PC-9 (cell line): Measurements from ENCODE around the gene ANKRD11. TPM values are rescaled to one million over a fixed set of nuclear protein-coding genes. Genes with fewer than 3 reads are reported as not detected.
"Not testable (repeated sequence)": the region's sequence is repeated elsewhere in the genome, so short reads cannot be mapped to it uniquely, and the experiment has no call there.

ENCODE experiments used
- BruUV-seq: library from RNA; stranded (reverse); fragments of 400-500 nt; replicated peaks from 2 replicates; lab custom pipeline; 2021; lab: Mats Ljungman, UMichigan
- CTCF ChIA-PET: fragments of 300-600 bp; sonication (Branson Sonifier 250); formaldehyde crosslinking; loops from one replicate; lab custom pipeline; 2022; ENCODE audit warnings: antibody characterized with exemption; lab: Charles Lee
- POLR2A ChIA-PET: fragments of 300-600 bp; sonication (Branson Sonifier 250); formaldehyde crosslinking; loops from one replicate; lab custom pipeline; 2022; ENCODE audit warnings: antibody characterized with exemption; ENCODE audit not compliant: unreplicated experiment; lab: Charles Lee
- DNase-seq, 2 experiments: peaks; one replicate each; pipeline versions ENCODE4 v3.0.0 to v3.0.0-alpha.2; 2015 to 2022; ENCODE audit warnings: mixed read lengths in 1 of 2
- H2AFZ ChIP-seq: fragments of 200-600 bp; sonication (generic); 2 replicates; pipeline ENCODE4 v1.8.1; 2017; ENCODE audit warnings: antibody characterized with exemption
- H3F3A ChIP-seq: fragments of 200-600 bp; sonication (generic); 2 replicates; pipeline ENCODE4 v1.8.1; 2017; ENCODE audit warnings: antibody characterized with exemption, mild to moderate bottlenecking, low read depth; ENCODE audit not compliant: insufficient read depth
- H3K27ac ChIP-seq: fragments of 200-600 bp; sonication (generic); 2 replicates; pipeline ENCODE4 v1.6.1; 2016; ENCODE audit warnings: mixed run types
- H3K27me3 ChIP-seq: fragments of 200-600 bp; sonication (generic); 2 replicates; pipeline ENCODE4 v1.6.1; 2016; ENCODE audit warnings: low read depth, mixed run types; ENCODE audit not compliant: insufficient read depth
- H3K36me3 ChIP-seq: fragments of 200-600 bp; sonication (generic); 2 replicates; pipeline ENCODE4 v1.6.1; 2016; ENCODE audit warnings: low read depth, mixed run types
- H3K4me1 ChIP-seq: fragments of 200-600 bp; sonication (generic); replicated peaks from 2 replicates; pipeline ENCODE4 v1.6.1; 2016; ENCODE audit warnings: mixed run types; ENCODE audit not compliant: insufficient read depth
- H3K4me2 ChIP-seq: fragments of 200-600 bp; sonication (generic); 2 replicates; pipeline ENCODE4 v1.6.1; 2017; ENCODE audit warnings: mixed run types
- H3K4me3 ChIP-seq: fragments of 200-600 bp; sonication (generic); 2 replicates; pipeline ENCODE4 v1.6.1; 2016; ENCODE audit warnings: mixed run types
- H3K79me2 ChIP-seq: fragments of 200-600 bp; sonication (generic); 2 replicates; pipeline ENCODE4 v1.6.1; 2017; ENCODE audit warnings: low read depth, mixed run types
- H3K9me2 ChIP-seq: fragments of 200-600 bp; sonication (generic); 2 replicates; pipeline ENCODE4 v1.8.1; 2017; ENCODE audit warnings: mild to moderate bottlenecking; ENCODE audit not compliant: insufficient read depth
- H3K9me3 ChIP-seq: fragments of 200-600 bp; sonication (generic); 2 replicates; pipeline ENCODE4 v1.8.1; 2016; ENCODE audit warnings: low read depth; ENCODE audit not compliant: insufficient read depth
- H4K20me1 ChIP-seq: fragments of 200-600 bp; sonication (generic); 2 replicates; pipeline ENCODE4 v1.8.1; 2017; ENCODE audit not compliant: insufficient read depth
- CTCF ChIP-seq: fragments of 200-600 bp; sonication (generic); conservative IDR thresholded peaks from 2 replicates; pipeline ENCODE4 v1.6.1; 2017; ENCODE audit warnings: mixed run types, antibody characterized with exemption, mild to moderate bottlenecking, moderate library complexity
- EZH2 ChIP-seq: fragments of 200-600 bp; sonication (generic); IDR thresholded peaks from 2 replicates; pipeline ENCODE4 v1.8.0; 2017; ENCODE audit warnings: antibody characterized with exemption, low read depth
- intact Hi-C: fragments of 100-400 bp; cut with micrococcal nuclease; formaldehyde crosslinking; loops from one replicate; pipeline ENCODE4 v1.10.0; 2022; ENCODE audit not compliant: unreplicated experiment
- total RNA-seq: library from RNA; stranded (reverse); gene quantifications from 2 replicates; pipeline ENCODE4 v1.2.3, GENCODE V29; 2021

ANKRD11 gene
- total RNA-seq, 1 experiment from 2014 or later, result 220 TPM

GRCh38 chr16:89246383-89246902 is 243.9 kb downstream of the ANKRD11 start:
- intact Hi-C loops, result loop anchor here (10.0 kb wide), 1 partner anchor 458 kb away; the partner anchor contains the start of gene SPATA2L
- H3K9me2 ChIP-seq, result no peaks in the 10 kb centered on the region
- peaks cover 21% of the 10 kb centered on the region; the same call in 1 of the 2 replicates for H3F3A ChIP-seq
- no peaks in the 10 kb centered on the region for H3K9me3 ChIP-seq
- ChIA-PET CTCF (interaction anchor here (0.7 kb wide), 2 partner anchors 85 to 319 kb away, joined by 3 to 11 read pairs; no protein-coding TSS in a partner anchor), POLR2A (interaction anchor here (0.6 kb wide), 1 partner anchor 319 kb away, joined by 5 read pairs; no protein-coding TSS in a partner anchor)
- TF ChIP-seq CTCF (no peak), EZH2 (no peak)
- no peaks in the 10 kb centered on the region for H4K20me1 ChIP-seq
- TSS peak; percentile 64 for BruUV-seq
- peak overlapping the region; percentile 85; the same call in 1 of the 2 replicates for H2AFZ ChIP-seq
- H3K4me3 ChIP-seq, result peak overlapping the region; percentile 80; the same call in 1 of the 2 replicates
- no peaks in the 10 kb centered on the region for H3K4me1 ChIP-seq
- no peak for DNase-seq
- H3K79me2 ChIP-seq, result peaks cover 4% of the 10 kb centered on the region
- H3K36me3 ChIP-seq, result no peaks in the 10 kb centered on the region
- no peaks in the 10 kb centered on the region for H3K27me3 ChIP-seq
- H3K4me2 ChIP-seq, result peak overlapping the region; percentile 90
- H3K27ac ChIP-seq, result no peak overlapping the region

- no peaks in the 10 kb centered on the region for H3K9me3 ChIP-seq
- CTCF ChIA-PET, result no interaction called here
- H3K27me3 ChIP-seq, result no peaks in the 10 kb centered on the region
- peaks cover 6% of the 10 kb centered on the region for H3K79me2 ChIP-seq
- H3K36me3 ChIP-seq, result no peaks in the 10 kb centered on the region
- no peak overlapping the region for H3K4me2 ChIP-seq
- H3K4me1 ChIP-seq, result no peaks in the 10 kb centered on the region
- no TSS peak for BruUV-seq
- H3K4me3 ChIP-seq, result no peak overlapping the region
- intact Hi-C loops, result loop anchor here (10.0 kb wide), 1 partner anchor 460 kb away; the partner anchor contains the start of gene SPATA2L
- no peaks in the 10 kb centered on the region for H3K9me2 ChIP-seq
- H2AFZ ChIP-seq, result no peak overlapping the region
- no peaks in the 10 kb centered on the region for H4K20me1 ChIP-seq
- POLR2A ChIA-PET, result no interaction called here
- H3K27ac ChIP-seq, result no peak overlapping the region
- peaks cover 30% of the 10 kb centered on the region; the same call in 1 of the 2 replicates for H3F3A ChIP-seq
- TF ChIP-seq CTCF (no peak), EZH2 (no peak)
- no peak for DNase-seq
Measured at GRCh38 chr16:89244754-89245153, 245.6 kb downstream of the ANKRD11 start.

GRCh38 chr16:89244264-89244663 is 246.1 kb downstream of the ANKRD11 start:
- H3K27ac ChIP-seq, BruUV-seq, POLR2A ChIA-PET, H3K27me3 ChIP-seq, H3K36me3 ChIP-seq, H3K4me3 ChIP-seq, H3K4me2 ChIP-seq, H3K79me2 ChIP-seq, H3K4me1 ChIP-seq, H3K9me3 ChIP-seq, DNase-seq, H3K9me2 ChIP-seq, CTCF ChIA-PET, H4K20me1 ChIP-seq, H2AFZ ChIP-seq: not testable (repeated sequence)
- intact Hi-C loops, result loop anchor here (10.0 kb wide), 1 partner anchor 461 kb away; the partner anchor contains the start of gene SPATA2L
- peaks cover 32% of the 10 kb centered on the region; the same call in 1 of the 2 replicates for H3F3A ChIP-seq
